IPS DF 19.7 (cell line): Measurements from ENCODE around the gene CTNNBIP1.
A peak's percentile ranks its signal among the peaks of the same experiment; 100 is the strongest.
"Not testable (repeated sequence)": the region's sequence is repeated elsewhere in the genome, so short reads cannot be mapped to it uniquely, and the experiment has no call there.

Experiments
- DNase-seq: peaks from one replicate; pipeline ENCODE4 v3.0.0-alpha.2; 2013; ENCODE audit warnings: low read depth, low spot score

CTNNBIP1 gene

GRCh38 chr1:9910076-9910422 lies at the start of gene CTNNBIP1:
CTNNBIP1 (minus strand) TSS chr1:9910269; CDS start chr1:9872064, 38,205 bp downstream.
- DNase-seq, result no peak

- DNase-seq, result no peak
These were observed 47.7 kb upstream of the CTNNBIP1 start for GRCh38 chr1:9957726-9958125.

GRCh38 chr1:9946315-9946714 lies 36.2 kb upstream of the CTNNBIP1 start:
- no peak for DNase-seq

- DNase-seq, result peak; percentile 67
These were observed 33.1 kb upstream of the CTNNBIP1 start, which contains the start of the genes LZIC and NMNAT1 for GRCh38 chr1:9942939-9943788. LZIC (minus strand) TSS chr1:9943391; CDS start chr1:9936619, 6,772 bp downstream. NMNAT1 (plus strand) TSS chr1:9943475; CDS start chr1:9972074, 28,599 bp downstream.

- no peak for DNase-seq
These were observed 32.4 kb upstream of the CTNNBIP1 start for GRCh38 chr1:9942399-9942938.

- DNase-seq, result peak; percentile 56
These were observed 19.6 kb upstream of the CTNNBIP1 start for GRCh38 chr1:9929431-9930385.

- no peak for DNase-seq
These were observed 17.2 kb upstream of the CTNNBIP1 start for GRCh38 chr1:9927259-9927658.

- DNase-seq, result no peak
These were observed 12.3 kb upstream of the CTNNBIP1 start for GRCh38 chr1:9922342-9922741.

- no peak for DNase-seq
These were observed 10.5 kb upstream of the CTNNBIP1 start for GRCh38 chr1:9920606-9921005.

- DNase-seq, result no peak
These were observed 7.8 kb upstream of the CTNNBIP1 start for GRCh38 chr1:9917901-9918300.

- not testable (repeated sequence) for DNase-seq
These were observed 7.4 kb upstream of the CTNNBIP1 start for GRCh38 chr1:9917495-9917894.

GRCh38 chr1:9916452-9916851 lies 6.4 kb upstream of the CTNNBIP1 start:
- no peak for DNase-seq

GRCh38 chr1:9914610-9914937 lies 4.5 kb upstream of the CTNNBIP1 start:
- no peak for DNase-seq

- DNase-seq, result no peak
These were observed 2.3 kb upstream of the CTNNBIP1 start for GRCh38 chr1:9912264-9912936.

- DNase-seq, result peak; percentile 87
These were observed 532 bp upstream of the CTNNBIP1 start for GRCh38 chr1:9910423-9911178.

- DNase-seq, result no peak
These were observed 629 bp downstream of the CTNNBIP1 start for GRCh38 chr1:9909234-9910046.

- DNase-seq, result no peak
These were observed 1.2 kb downstream of the CTNNBIP1 start for GRCh38 chr1:9908871-9909233.

- DNase-seq, result no peak
These were observed 2.6 kb downstream of the CTNNBIP1 start for GRCh38 chr1:9907441-9907840.

- no peak for DNase-seq
These were observed 3.6 kb downstream of the CTNNBIP1 start for GRCh38 chr1:9906466-9906865.

- DNase-seq, result no peak
These were observed 5.1 kb downstream of the CTNNBIP1 start for GRCh38 chr1:9905010-9905409.
